HepG2 (cell line): ENCODE results near the gene APOC1. TPM values are rescaled to one million over a fixed set of nuclear protein-coding genes. Genes with fewer than 3 reads are reported as not detected.

Source experiments
- ATAC-seq: fragments of 200-7000 bp; cut with Tn5 transposase; 3 replicates; pipeline ENCODE4 v1.9.1; 2020; ENCODE audit warnings: mild to moderate bottlenecking, moderate library complexity
- BruUV-seq: library from RNA; stranded (reverse); fragments of 400-500 nt; replicated peaks from 2 replicates; lab custom pipeline; 2021; lab: Mats Ljungman, UMichigan
- CTCF ChIA-PET: fragments of 300-600 bp; formaldehyde crosslinking; extraction: SDS; loops from one replicate; lab custom pipeline; 2021; ENCODE audit warnings: low total read pairs, inconsistent platforms, low intra/inter-chr PET ratio; lab: Yijun Ruan, JAX
- POLR2A ChIA-PET: fragments of 350-600 bp; sonication (Branson Sonifier 250); formaldehyde crosslinking; loops from one replicate; lab custom pipeline; 2020; ENCODE audit warnings: antibody characterized with exemption, inconsistent platforms; lab: Yijun Ruan, JAX
- DNase-seq: peaks from one replicate; pipeline ENCODE4 v3.0.0-alpha.2; 2015; ENCODE audit warnings: low spot score
- FAIRE-seq: peaks from 3 replicates; lab custom pipeline; 2011; peaks lifted over from hg19 to GRCh38; lab: Jason Lieb, UNC
- H2AFZ ChIP-seq: one replicate; pipeline ENCODE4 v1.6.1; 2011; ENCODE audit warnings: low read length, inconsistent platforms
- H3K27ac ChIP-seq: fragments of 300-600 bp; 3 replicates; pipeline ENCODE4 v1.8.0; 2011; ENCODE audit warnings: mixed run types, mild to moderate bottlenecking, mixed read lengths, low read length, inconsistent platforms; ENCODE audit not compliant: insufficient read depth; ENCODE audit errors: extremely low read length
- H3K27me3 ChIP-seq, 2 experiments: fragments of 200-600 bp in 1 of 2; 2 replicates in 1 of 2; 3 replicates in 1 of 2; pipeline versions ENCODE4 v1.6.0 to v1.8.0; 2011; ENCODE audit warnings: low read length in 2 of 2, mild to moderate bottlenecking in 2 of 2, moderate library complexity in 2 of 2, inconsistent platforms in 1 of 2; ENCODE audit not compliant: insufficient read depth in 2 of 2, control insufficient read depth in 1 of 2
- H3K36me3 ChIP-seq, 2 experiments: fragments of 200-600 bp in 1 of 2; replicated peaks in 1 of 2; 2 replicates in 1 of 2; 3 replicates in 1 of 2; pipeline versions ENCODE4 v1.5.1 to v1.8.0; 2011; ENCODE audit warnings: low read length in 2 of 2, inconsistent platforms in 1 of 2; ENCODE audit not compliant: insufficient read depth in 2 of 2, control insufficient read depth in 1 of 2
- H3K4me1 ChIP-seq: 2 replicates; pipeline ENCODE4 v1.5.1; 2012; ENCODE audit warnings: low read length, inconsistent platforms; ENCODE audit not compliant: insufficient read depth
- H3K4me2 ChIP-seq: 2 replicates; pipeline ENCODE4 v1.6.0; 2011; ENCODE audit warnings: low read depth, low read length, inconsistent platforms
- H3K4me3 ChIP-seq, 3 experiments: fragments of 200-600 bp in 1 of 3; sonication (generic), shearing (Covaris generic) in 1 of 3; replicated peaks in 1 of 3; 2 replicates each; pipeline ENCODE4 v1.5.1; 2011 to 2016; ENCODE audit warnings: low read length in 3 of 3, inconsistent platforms in 2 of 3, low read depth in 2 of 3, mild to moderate bottlenecking in 2 of 3, control low read depth in 1 of 3, mixed read lengths in 1 of 3; ENCODE audit not compliant: insufficient read depth in 1 of 3
- H3K79me2 ChIP-seq: one replicate; pipeline ENCODE4 v1.6.1; 2011; ENCODE audit warnings: low read length, inconsistent platforms; ENCODE audit not compliant: insufficient read depth
- H3K9ac ChIP-seq: 2 replicates; pipeline ENCODE4 v1.6.0; 2011; ENCODE audit warnings: mild to moderate bottlenecking, low read depth, low read length, inconsistent platforms; ENCODE audit not compliant: insufficient read depth
- H3K9me3 ChIP-seq: 2 replicates; pipeline ENCODE4 v1.5.1; 2012; ENCODE audit warnings: mild to moderate bottlenecking, low read length
- H4K20me1 ChIP-seq: 2 replicates; pipeline ENCODE4 v1.6.0; 2011; ENCODE audit warnings: inconsistent platforms, mild to moderate bottlenecking, low read length, moderate library complexity; ENCODE audit not compliant: insufficient read depth
- RFX1 ChIP-seq: fragments of 450-650 bp; IDR thresholded peaks from 2 replicates; pipeline ENCODE4 v1.6.1; 2017
- ZNF781 ChIP-seq: sonication (generic); formaldehyde crosslinking; IDR thresholded peaks from 2 replicates; pipeline ENCODE4 v1.5.1; 2020; ENCODE audit warnings: borderline replicate concordance, mild to moderate bottlenecking, missing genetic modification reagents; ENCODE audit errors: not compliant biosample characterization
- WGBS: methylation state at CpG from one replicate; pipeline ENCODE4 v1.1.6; 2017; ENCODE audit warnings: low lambda C conversion rate; 5-methylcytosine and 5-hydroxymethylcytosine counted together
- in situ Hi-C: cut with HindIII; loops from 2 replicates; pipeline ENCODE4 v1.10.0; 2017; ENCODE audit warnings: low pct_unique_long_range_greater_than_20kb; ENCODE audit not compliant: extremely low pct_ligation_motif_present
- intact Hi-C: fragments of 100-400 bp; cut with micrococcal nuclease; formaldehyde crosslinking; loops from one replicate; pipeline ENCODE4 v1.10.0; 2022; ENCODE audit not compliant: unreplicated experiment
- polyA plus RNA-seq, 8 experiments: library from polyadenylated mRNA; depleted of rRNA in 3 of 8; stranded (reverse) in 7 of 8; unstranded in 1 of 8; fragments of >200 nt; fragmentation: Illumina TruSeq in 4 of 8; extraction: Trizol in 4 of 8; gene quantifications; 2 replicates each; pipeline versions ENCODE4 v1.2.1 to v1.2.3, GENCODE V29; 2011 to 2016; ENCODE audit warnings: low read depth in 4 of 8, missing spikeins in 1 of 8, mixed read lengths in 1 of 8; ENCODE audit not compliant: insufficient read depth in 1 of 8
- total RNA-seq, 5 experiments: library from RNA; depleted of rRNA; stranded (reverse); fragments of >200 nt; fragmentation: Illumina TruSeq; extraction: Trizol; gene quantifications; 2 replicates each; pipeline ENCODE4 v1.2.3, GENCODE V29; 2016; ENCODE audit warnings: low read depth in 1 of 5
- TF ChIP-seq, protein P1 (sequence below): sonication (generic); formaldehyde crosslinking; IDR thresholded peaks from 2 replicates; pipeline ENCODE4 v1.4.0; 2020; ENCODE audit warnings: missing genetic modification reagents, mild to moderate bottlenecking, borderline replicate concordance

Gene APOC1
- total and polyA plus RNA-seq, 2 of the 13 experiments (the other 11 are each of a cell fraction or from before 2014, with no cell fraction given), result 600 to 1,235 TPM

DNA sequence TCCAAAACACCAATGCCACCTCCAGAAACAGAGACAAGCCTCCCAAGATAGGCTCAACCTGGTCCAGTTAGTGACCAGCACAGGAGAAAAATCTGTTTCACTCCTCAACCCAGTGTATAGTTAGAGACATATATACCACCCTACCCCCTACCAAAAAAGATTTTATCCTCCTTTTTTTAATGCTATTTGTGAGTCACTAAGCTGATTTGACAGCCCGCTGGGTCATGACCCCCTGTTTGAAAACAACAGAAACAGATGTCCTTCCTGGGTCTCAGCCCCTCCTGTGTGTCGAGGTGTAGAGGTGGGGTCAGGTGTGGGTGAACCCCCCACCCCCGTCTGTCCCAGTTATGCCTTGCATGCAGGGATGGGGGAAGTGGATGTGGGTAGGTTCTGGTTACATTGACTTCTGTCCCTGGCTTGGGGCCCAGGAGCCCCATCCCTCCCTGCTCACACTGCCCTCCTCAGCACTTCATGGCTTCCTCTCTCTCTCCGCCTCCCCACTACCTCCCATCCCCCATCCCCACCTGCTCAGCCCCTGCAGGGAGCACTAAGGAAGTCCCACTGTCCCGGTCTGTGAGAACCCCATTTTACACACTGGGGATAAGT is 37.4 kb upstream of the APOC1 start (continued):
- TF ChIP-seq, protein P1, sequence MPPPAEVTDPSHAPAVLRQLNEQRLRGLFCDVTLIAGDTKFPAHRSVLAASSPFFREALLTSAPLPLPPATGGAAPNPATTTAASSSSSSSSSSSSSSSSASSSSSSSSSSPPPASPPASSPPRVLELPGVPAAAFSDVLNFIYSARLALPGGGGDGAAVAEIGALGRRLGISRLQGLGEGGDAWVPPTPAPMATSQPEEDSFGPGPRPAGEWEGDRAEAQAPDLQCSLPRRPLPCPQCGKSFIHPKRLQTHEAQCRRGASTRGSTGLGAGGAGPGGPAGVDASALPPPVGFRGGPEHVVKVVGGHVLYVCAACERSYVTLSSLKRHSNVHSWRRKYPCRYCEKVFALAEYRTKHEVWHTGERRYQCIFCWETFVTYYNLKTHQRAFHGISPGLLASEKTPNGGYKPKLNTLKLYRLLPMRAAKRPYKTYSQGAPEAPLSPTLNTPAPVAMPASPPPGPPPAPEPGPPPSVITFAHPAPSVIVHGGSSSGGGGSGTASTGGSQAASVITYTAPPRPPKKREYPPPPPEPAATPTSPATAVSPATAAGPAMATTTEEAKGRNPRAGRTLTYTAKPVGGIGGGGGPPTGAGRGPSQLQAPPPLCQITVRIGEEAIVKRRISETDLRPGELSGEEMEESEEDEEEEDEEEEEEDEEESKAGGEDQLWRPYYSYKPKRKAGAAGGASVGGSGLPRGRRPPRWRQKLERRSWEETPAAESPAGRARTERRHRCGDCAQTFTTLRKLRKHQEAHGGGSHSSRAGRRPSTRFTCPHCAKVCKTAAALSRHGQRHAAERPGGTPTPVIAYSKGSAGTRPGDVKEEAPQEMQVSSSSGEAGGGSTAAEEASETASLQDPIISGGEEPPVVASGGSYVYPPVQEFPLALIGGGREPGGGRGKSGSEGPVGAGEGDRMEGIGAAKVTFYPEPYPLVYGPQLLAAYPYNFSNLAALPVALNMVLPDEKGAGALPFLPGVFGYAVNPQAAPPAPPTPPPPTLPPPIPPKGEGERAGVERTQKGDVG, result no peak

DNA sequence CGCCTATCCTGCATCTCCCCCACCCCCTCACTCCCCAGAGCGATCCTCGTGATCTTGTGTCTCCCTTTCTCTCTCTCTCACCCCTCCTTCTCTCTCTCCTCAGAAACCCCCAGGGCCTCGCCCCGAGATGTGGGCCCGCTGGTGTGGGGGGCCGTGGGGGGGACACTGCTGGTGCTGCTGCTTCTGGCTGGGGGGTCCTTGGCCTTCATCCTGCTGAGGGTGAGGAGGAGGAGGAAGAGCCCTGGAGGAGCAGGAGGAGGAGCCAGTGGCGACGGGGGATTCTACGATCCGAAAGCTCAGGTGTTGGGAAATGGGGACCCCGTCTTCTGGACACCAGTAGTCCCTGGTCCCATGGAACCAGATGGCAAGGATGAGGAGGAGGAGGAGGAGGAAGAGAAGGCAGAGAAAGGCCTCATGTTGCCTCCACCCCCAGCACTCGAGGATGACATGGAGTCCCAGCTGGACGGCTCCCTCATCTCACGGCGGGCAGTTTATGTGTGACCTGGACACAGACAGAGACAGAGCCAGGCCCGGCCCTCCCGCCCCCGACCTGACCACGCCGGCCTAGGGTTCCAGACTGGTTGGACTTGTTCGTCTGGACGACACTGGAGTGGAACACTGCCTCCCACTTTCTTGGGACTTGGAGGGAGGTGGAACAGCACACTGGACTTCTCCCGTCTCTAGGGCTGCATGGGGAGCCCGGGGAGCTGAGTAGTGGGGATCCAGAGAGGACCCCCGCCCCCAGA is 36.1 kb upstream of the APOC1 start:
- DNase-seq, result no peak
- POLR2A ChIA-PET, result interaction anchor here (1.3 kb wide), 1 partner anchor 12 kb away, joined by 6 read pairs; the partner anchor contains the start of gene TOMM40
- TF ChIP-seq ZNF781 (no peak), RFX1 (no peak)
- whole genome bisulfite sequencing, result 97% methylated on average over 16 of the region's 26 CpGs
- BruUV-seq, result no TSS peak
- H3K36me3 ChIP-seq, result peaks cover 30 to 61% of the 10 kb centered on the region in 2 experiments
- no peak overlapping the region for H3K9ac ChIP-seq
- peaks cover 15% of the 10 kb centered on the region for H3K4me1 ChIP-seq
- no peak overlapping the region for H3K4me3 ChIP-seq
- no peak for FAIRE-seq
- no peaks in the 10 kb centered on the region for H3K27me3 ChIP-seq
- ATAC-seq, result no peak
- intact Hi-C loops (no loop called here), in situ Hi-C loops (no loop called here)
- H3K9me3 ChIP-seq, result no peaks in the 10 kb centered on the region
- H4K20me1 ChIP-seq, result no peaks in the 10 kb centered on the region
- H3K79me2 ChIP-seq, result no peaks in the 10 kb centered on the region
- H3K27ac ChIP-seq, result no peak overlapping the region
- CTCF ChIA-PET, result no interaction called here
- no peak overlapping the region for H2AFZ ChIP-seq
- H3K4me2 ChIP-seq, result no peak overlapping the region
